ENCODE data around the gene CXCR3. TPM values are rescaled to one million over a fixed set of nuclear protein-coding genes. Genes with fewer than 3 reads are reported as not detected.

The CXCR3 gene
- total RNA-seq, 1 donor from 2014 or later: not detected

GRCh38 chrX:71619193-71619592 lies 882 bp upstream of the CXCR3 start:
- Histone ChIP-seq H3K4me1 (ENCODE audit: insufficient read depth, low read length) (no peaks in the 10 kb centered on the region), H3K4me2 (ENCODE audit: low read length) (no peak overlapping the region), H4K20me1 (ENCODE audit: insufficient read depth, low read length) (no peaks in the 10 kb centered on the region), H3K9me3 (ENCODE audit: insufficient read depth, low read depth, low read length) (no peaks in the 10 kb centered on the region), H3K36me3 (ENCODE audit: insufficient read depth, low read length) (no peaks in the 10 kb centered on the region), H3K27me3 (ENCODE audit: insufficient read depth, low read length) (no peaks in the 10 kb centered on the region), H3K79me2 (ENCODE audit: insufficient read depth, low read length) (no peaks in the 10 kb centered on the region), H2AFZ (ENCODE audit: low read depth, low read length) (no peak overlapping the region), H3K4me3 (ENCODE audit: insufficient read depth, low read depth, low read length) (no peak overlapping the region), H3K27ac (ENCODE audit: low read depth, low read length) (no peak overlapping the region), H3K9ac (ENCODE audit: low read length) (no peak overlapping the region)
- no peaks in the 10 kb centered on the region for H3K9me3 Mint-ChIP-seq (ENCODE audit: unreplicated experiment)
- H3K4me1 Mint-ChIP-seq (ENCODE audit: low read depth, unreplicated experiment): no peaks in the 10 kb centered on the region
- H3K4me3 Mint-ChIP-seq (ENCODE audit: unreplicated experiment): no peak overlapping the region
- no peaks in the 10 kb centered on the region for H3K27me3 Mint-ChIP-seq (ENCODE audit: low read depth, unreplicated experiment)
- no peak overlapping the region for H3K27ac Mint-ChIP-seq (ENCODE audit: unreplicated experiment)
- no peak for FAIRE-seq
- H3K36me3 Mint-ChIP-seq (ENCODE audit: low read depth, unreplicated experiment): peaks cover 5% of the 10 kb centered on the region
- TF ChIP-seq, protein P1, sequence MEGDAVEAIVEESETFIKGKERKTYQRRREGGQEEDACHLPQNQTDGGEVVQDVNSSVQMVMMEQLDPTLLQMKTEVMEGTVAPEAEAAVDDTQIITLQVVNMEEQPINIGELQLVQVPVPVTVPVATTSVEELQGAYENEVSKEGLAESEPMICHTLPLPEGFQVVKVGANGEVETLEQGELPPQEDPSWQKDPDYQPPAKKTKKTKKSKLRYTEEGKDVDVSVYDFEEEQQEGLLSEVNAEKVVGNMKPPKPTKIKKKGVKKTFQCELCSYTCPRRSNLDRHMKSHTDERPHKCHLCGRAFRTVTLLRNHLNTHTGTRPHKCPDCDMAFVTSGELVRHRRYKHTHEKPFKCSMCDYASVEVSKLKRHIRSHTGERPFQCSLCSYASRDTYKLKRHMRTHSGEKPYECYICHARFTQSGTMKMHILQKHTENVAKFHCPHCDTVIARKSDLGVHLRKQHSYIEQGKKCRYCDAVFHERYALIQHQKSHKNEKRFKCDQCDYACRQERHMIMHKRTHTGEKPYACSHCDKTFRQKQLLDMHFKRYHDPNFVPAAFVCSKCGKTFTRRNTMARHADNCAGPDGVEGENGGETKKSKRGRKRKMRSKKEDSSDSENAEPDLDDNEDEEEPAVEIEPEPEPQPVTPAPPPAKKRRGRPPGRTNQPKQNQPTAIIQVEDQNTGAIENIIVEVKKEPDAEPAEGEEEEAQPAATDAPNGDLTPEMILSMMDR (IDR thresholded peaks at IDR 0.05; ENCODE audit: insufficient read depth, low read depth, low read length): no peak
- no peak for TF ChIP-seq EZH2 (IDR thresholded peaks at IDR 0.05; ENCODE audit: insufficient read depth, low read length)
- DNase-seq (ENCODE audit: low read depth): peak; percentile 25

DNA sequence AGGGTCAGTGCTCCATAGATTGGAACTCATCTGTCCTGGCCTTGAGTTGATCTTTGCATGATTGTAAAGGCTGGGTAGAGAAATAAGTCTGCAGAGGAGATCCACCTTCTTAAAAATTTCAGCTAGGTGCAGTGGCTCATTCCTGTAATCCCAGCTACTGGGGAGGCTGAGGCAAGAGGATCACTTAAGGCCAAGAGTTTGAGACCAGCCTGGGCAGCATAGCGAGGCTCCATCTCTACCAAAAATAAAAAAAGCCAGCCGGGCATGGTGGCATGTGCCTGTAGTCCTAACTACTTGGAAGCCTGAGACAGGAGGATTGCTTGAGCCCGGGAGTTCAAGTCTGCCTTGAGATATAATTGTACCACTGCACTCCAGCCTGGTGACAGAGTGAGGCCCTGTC lies 476 bp upstream of the CXCR3 start:
- Histone ChIP-seq H3K36me3 (ENCODE audit: insufficient read depth, low read length) (no peaks in the 10 kb centered on the region), H3K4me2 (ENCODE audit: low read length) (no peak overlapping the region), H3K9me3 (ENCODE audit: insufficient read depth, low read depth, low read length) (no peaks in the 10 kb centered on the region), H3K9ac (ENCODE audit: low read length) (no peak overlapping the region), H3K27ac (ENCODE audit: low read depth, low read length) (no peak overlapping the region), H3K4me3 (ENCODE audit: insufficient read depth, low read depth, low read length) (no peak overlapping the region), H3K79me2 (ENCODE audit: insufficient read depth, low read length) (no peaks in the 10 kb centered on the region), H3K4me1 (ENCODE audit: insufficient read depth, low read length) (no peaks in the 10 kb centered on the region), H4K20me1 (ENCODE audit: insufficient read depth, low read length) (no peaks in the 10 kb centered on the region), H3K27me3 (ENCODE audit: insufficient read depth, low read length) (no peaks in the 10 kb centered on the region), H2AFZ (ENCODE audit: low read depth, low read length) (no peak overlapping the region)
- peaks cover 5% of the 10 kb centered on the region for H3K36me3 Mint-ChIP-seq (ENCODE audit: low read depth, unreplicated experiment)
- DNase-seq (ENCODE audit: low read depth): no peak
- H3K27me3 Mint-ChIP-seq (ENCODE audit: low read depth, unreplicated experiment): no peaks in the 10 kb centered on the region
- TF ChIP-seq, protein P1 (IDR thresholded peaks at IDR 0.05; ENCODE audit: insufficient read depth, low read depth, low read length): no peak
- no peak for TF ChIP-seq EZH2 (IDR thresholded peaks at IDR 0.05; ENCODE audit: insufficient read depth, low read length)
- H3K4me3 Mint-ChIP-seq (ENCODE audit: unreplicated experiment): no peak overlapping the region
- peak overlapping the region; percentile 34 for H3K27ac Mint-ChIP-seq (ENCODE audit: unreplicated experiment)
- no peaks in the 10 kb centered on the region for H3K9me3 Mint-ChIP-seq (ENCODE audit: unreplicated experiment)
- no peak for FAIRE-seq
- no peaks in the 10 kb centered on the region for H3K4me1 Mint-ChIP-seq (ENCODE audit: low read depth, unreplicated experiment)

DNA sequence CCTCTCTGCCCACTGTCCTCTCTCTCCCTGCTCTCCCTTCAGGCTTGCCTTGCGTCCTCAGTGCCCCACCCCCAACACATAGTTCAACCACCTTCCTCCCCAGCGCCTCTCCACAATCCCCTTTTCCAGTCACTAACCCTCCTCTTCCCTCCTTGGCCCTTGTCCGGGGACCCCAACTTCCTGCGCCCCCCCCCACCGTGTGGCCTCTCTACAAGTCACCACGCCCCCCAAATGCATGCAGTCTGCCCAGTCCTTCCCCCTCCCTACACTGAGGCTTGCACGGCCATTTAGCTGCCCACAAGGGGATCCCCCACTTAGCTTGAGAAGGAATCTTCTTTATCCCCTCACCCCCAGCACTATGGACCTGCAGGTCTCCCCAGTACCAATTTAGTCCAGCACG lies 569 bp downstream of the CXCR3 start:
- Mint-ChIP-seq H3K4me1 (ENCODE audit: low read depth, unreplicated experiment) (no peaks in the 10 kb centered on the region), H3K36me3 (ENCODE audit: low read depth, unreplicated experiment) (peaks cover 5% of the 10 kb centered on the region), H3K27ac (ENCODE audit: unreplicated experiment) (no peak overlapping the region), H3K27me3 (ENCODE audit: low read depth, unreplicated experiment) (no peaks in the 10 kb centered on the region), H3K4me3 (ENCODE audit: unreplicated experiment) (no peak overlapping the region), H3K9me3 (ENCODE audit: unreplicated experiment) (no peaks in the 10 kb centered on the region)
- FAIRE-seq: no peak
- no peak overlapping the region for H3K9ac ChIP-seq (ENCODE audit: low read length)
- DNase-seq (ENCODE audit: low read depth): no peak
- H3K4me2 ChIP-seq (ENCODE audit: low read length): no peak overlapping the region
- no peaks in the 10 kb centered on the region for H4K20me1 ChIP-seq (ENCODE audit: insufficient read depth, low read length)
- no peak overlapping the region for H3K4me3 ChIP-seq (ENCODE audit: insufficient read depth, low read depth, low read length)
- H3K27me3 ChIP-seq (ENCODE audit: insufficient read depth, low read length): no peaks in the 10 kb centered on the region
- H2AFZ ChIP-seq (ENCODE audit: low read depth, low read length): no peak overlapping the region
- H3K36me3 ChIP-seq (ENCODE audit: insufficient read depth, low read length): peaks cover 2% of the 10 kb centered on the region
- H3K79me2 ChIP-seq (ENCODE audit: insufficient read depth, low read length): no peaks in the 10 kb centered on the region
- no peaks in the 10 kb centered on the region for H3K9me3 ChIP-seq (ENCODE audit: insufficient read depth, low read depth, low read length)
- H3K27ac ChIP-seq (ENCODE audit: low read depth, low read length): no peak overlapping the region
- H3K4me1 ChIP-seq (ENCODE audit: insufficient read depth, low read length): no peaks in the 10 kb centered on the region
- TF ChIP-seq, protein P1 (IDR thresholded peaks at IDR 0.05; ENCODE audit: insufficient read depth, low read depth, low read length): no peak
- no peak for TF ChIP-seq EZH2 (IDR thresholded peaks at IDR 0.05; ENCODE audit: insufficient read depth, low read length)

All from astrocyte (in vitro differentiated cells and primary cell).